C4-2B (cell line): ENCODE results near the gene ADIPOR2.
"Not testable (repeated sequence)": the region's sequence is repeated elsewhere in the genome, so short reads cannot be mapped to it uniquely, and the experiment has no call there.

ENCODE experiments used
- CTCF ChIP-seq: fragments of 450-650 bp; conservative IDR thresholded peaks from 2 replicates; pipeline ENCODE4 v1.5.1; 2017; ENCODE audit warnings: mild to moderate bottlenecking
- ZFX ChIP-seq: fragments of 450-650 bp; IDR thresholded peaks from 2 replicates; pipeline ENCODE4 v1.6.1; 2017

- TF ChIP-seq CTCF, ZFX: not testable (repeated sequence)
Measured at GRCh38 chr12:1817928-1818327, 127.1 kb downstream of the ADIPOR2 start.
